ENCODE measurements around the gene MINAR1.

MINAR1 gene

GRCh38 chr15:79433276-79433990 lies 1.3 kb downstream of the MINAR1 start:
- DNase-seq, result no peak

GRCh38 chr15:79434361-79434760 lies 2.2 kb downstream of the MINAR1 start:
- no peak for DNase-seq

GRCh38 chr15:79436037-79436780 lies 4.1 kb downstream of the MINAR1 start:
- DNase-seq, result no peak

GRCh38 chr15:79437275-79438000 lies 5.3 kb downstream of the MINAR1 start:
- DNase-seq, result no peak

GRCh38 chr15:79439236-79439635 lies 7.1 kb downstream of the MINAR1 start:
- no peak for DNase-seq

- DNase-seq, result no peak
Observed at GRCh38 chr15:79440355-79440908, 8.3 kb downstream of the MINAR1 start.

GRCh38 chr15:79442911-79443310 lies 10.8 kb downstream of the MINAR1 start:
- DNase-seq, result no peak

- DNase-seq, result no peak
Observed at GRCh38 chr15:79447060-79447459, 14.9 kb downstream of the MINAR1 start.

GRCh38 chr15:79450648-79451047 lies 18.5 kb downstream of the MINAR1 start:
- DNase-seq, result no peak

GRCh38 chr15:79451361-79451999 lies 19.3 kb downstream of the MINAR1 start:
- DNase-seq, result no peak

GRCh38 chr15:79452244-79453051 lies 20.3 kb downstream of the MINAR1 start:
- DNase-seq, result no peak

GRCh38 chr15:79453446-79453845 lies 21.3 kb downstream of the MINAR1 start:
- DNase-seq, result no peak

- no peak for DNase-seq
Observed at GRCh38 chr15:79454063-79454462, 21.9 kb downstream of the MINAR1 start.

- DNase-seq, result no peak
Observed at GRCh38 chr15:79455361-79455760, 23.2 kb downstream of the MINAR1 start.

GRCh38 chr15:79455943-79456342 lies 23.8 kb downstream of the MINAR1 start:
- no peak for DNase-seq

- no peak for DNase-seq
Observed at GRCh38 chr15:79458491-79458890, 26.4 kb downstream of the MINAR1 start.

- DNase-seq, result no peak
Observed at GRCh38 chr15:79459666-79460065, 27.5 kb downstream of the MINAR1 start.

GRCh38 chr15:79463043-79463780 lies 31.1 kb downstream of the MINAR1 start:
- DNase-seq, result no peak

GRCh38 chr15:79463781-79464270 lies 31.7 kb downstream of the MINAR1 start:
- DNase-seq, result no peak

GRCh38 chr15:79466488-79466887 lies 34.4 kb downstream of the MINAR1 start:
- DNase-seq, result no peak
